ENCODE measurements around the gene BAIAP2.

The BAIAP2 gene, protein sequence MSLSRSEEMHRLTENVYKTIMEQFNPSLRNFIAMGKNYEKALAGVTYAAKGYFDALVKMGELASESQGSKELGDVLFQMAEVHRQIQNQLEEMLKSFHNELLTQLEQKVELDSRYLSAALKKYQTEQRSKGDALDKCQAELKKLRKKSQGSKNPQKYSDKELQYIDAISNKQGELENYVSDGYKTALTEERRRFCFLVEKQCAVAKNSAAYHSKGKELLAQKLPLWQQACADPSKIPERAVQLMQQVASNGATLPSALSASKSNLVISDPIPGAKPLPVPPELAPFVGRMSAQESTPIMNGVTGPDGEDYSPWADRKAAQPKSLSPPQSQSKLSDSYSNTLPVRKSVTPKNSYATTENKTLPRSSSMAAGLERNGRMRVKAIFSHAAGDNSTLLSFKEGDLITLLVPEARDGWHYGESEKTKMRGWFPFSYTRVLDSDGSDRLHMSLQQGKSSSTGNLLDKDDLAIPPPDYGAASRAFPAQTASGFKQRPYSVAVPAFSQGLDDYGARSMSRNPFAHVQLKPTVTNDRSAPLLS

GRCh38 chr17:81034779-81035520 is at the start of gene BAIAP2:
Gene BAIAP2 (plus strand): TSS chr17:81035151. CDS start chr17:81035255, 104 bp downstream.
- DNase-seq (ENCODE audit: low spot score): peak; percentile 99

- no peak for DNase-seq (ENCODE audit: low spot score)
Measured at GRCh38 chr17:80986046-80986445, 48.9 kb upstream of the BAIAP2 start.

DNA sequence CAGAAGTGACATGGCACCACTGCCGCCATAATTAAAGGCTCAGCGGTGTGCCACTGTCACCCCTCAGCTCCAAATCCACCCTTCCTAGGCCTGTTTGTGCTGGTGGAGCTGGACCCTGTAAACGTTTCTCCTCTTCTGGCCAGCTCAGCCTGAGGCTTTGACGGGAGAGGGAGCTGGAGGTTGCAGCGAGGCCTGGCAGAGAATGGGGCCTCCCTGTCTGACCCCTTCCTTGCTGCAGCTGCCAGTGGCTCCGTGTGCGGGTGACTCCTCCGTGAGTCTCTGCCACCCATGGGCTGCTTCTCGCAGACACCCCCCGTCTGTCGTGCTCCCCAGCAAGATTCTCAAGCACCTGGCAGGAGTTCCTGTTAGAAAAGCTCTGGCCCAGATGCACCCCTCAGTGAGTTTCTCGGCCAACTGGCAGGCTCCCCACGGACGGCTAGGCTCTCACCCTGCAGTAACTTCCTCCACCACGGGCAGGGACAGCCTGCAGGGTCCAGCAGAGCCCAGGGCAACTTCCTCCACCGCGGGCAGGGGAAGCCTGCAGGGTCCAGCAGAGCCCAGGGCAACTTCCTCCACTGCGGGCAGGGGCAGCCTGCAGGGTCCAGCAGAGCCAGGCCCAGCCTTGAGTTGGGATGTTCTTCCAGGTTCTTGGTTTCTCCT is 48.0 kb upstream of the BAIAP2 start:
- DNase-seq (ENCODE audit: low spot score): no peak

- DNase-seq (ENCODE audit: low spot score): no peak
Measured at GRCh38 chr17:80987941-80988461, 47.0 kb upstream of the BAIAP2 start.

DNA sequence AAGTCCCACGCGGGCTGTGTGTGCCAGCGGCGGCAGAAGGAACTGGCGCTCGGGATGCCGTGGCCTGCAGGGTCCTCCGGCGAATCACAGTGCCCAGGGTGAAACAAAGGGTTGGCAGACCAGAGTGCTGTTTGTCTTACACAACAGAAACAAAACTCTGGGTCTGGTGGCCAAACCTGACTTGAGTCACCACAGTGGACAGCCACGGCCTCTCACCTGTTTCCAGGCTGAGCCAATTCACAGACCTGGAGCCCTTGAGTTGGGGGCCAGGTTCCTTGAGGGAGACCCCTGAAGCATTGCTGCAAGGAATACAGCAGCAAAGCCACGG is 45.4 kb upstream of the BAIAP2 start:
- no peak for DNase-seq (ENCODE audit: low spot score)

DNA sequence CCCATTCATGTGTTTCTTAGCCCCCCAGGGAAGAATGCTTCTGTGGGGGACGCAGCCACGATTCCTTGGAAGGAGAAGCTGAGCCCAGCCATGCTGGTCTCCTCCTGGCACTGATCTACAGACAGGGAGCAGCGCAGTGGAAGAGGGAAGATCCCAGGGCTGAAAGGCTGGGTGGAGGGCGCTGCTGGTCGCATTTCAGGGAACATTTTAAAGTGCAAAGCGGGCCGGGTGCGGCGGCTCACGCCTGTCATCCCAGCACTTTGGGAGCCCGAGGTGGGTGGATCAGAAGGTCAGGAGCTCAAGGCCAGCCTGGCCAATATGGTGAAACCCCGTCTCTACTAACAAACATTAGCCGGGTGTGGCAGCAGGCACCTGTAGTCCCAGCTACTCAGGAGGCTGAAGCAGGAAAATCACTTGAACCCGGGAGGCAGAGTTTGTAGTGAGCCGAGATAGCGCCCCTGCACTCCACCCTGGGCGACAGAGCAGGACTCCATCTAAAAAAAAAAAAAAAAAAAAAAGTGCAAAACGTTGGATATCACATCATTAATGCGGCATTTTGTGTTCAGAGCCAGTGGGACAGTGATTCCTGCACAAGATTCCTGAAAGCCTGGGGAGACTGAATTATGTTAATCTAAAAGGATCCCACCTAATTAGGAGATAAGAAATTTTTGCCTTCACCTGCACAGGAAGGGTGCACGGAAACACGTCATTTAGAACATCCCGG is 43.9 kb upstream of the BAIAP2 start:
- DNase-seq (ENCODE audit: low spot score): no peak

GRCh38 chr17:80991645-80992076 is 43.3 kb upstream of the BAIAP2 start, which contains the start of gene CHMP6:
Gene CHMP6 (plus strand): TSS chr17:80991841. CDS start chr17:80991919, 78 bp downstream.
- DNase-seq (ENCODE audit: low spot score): peak; percentile 88

DNA sequence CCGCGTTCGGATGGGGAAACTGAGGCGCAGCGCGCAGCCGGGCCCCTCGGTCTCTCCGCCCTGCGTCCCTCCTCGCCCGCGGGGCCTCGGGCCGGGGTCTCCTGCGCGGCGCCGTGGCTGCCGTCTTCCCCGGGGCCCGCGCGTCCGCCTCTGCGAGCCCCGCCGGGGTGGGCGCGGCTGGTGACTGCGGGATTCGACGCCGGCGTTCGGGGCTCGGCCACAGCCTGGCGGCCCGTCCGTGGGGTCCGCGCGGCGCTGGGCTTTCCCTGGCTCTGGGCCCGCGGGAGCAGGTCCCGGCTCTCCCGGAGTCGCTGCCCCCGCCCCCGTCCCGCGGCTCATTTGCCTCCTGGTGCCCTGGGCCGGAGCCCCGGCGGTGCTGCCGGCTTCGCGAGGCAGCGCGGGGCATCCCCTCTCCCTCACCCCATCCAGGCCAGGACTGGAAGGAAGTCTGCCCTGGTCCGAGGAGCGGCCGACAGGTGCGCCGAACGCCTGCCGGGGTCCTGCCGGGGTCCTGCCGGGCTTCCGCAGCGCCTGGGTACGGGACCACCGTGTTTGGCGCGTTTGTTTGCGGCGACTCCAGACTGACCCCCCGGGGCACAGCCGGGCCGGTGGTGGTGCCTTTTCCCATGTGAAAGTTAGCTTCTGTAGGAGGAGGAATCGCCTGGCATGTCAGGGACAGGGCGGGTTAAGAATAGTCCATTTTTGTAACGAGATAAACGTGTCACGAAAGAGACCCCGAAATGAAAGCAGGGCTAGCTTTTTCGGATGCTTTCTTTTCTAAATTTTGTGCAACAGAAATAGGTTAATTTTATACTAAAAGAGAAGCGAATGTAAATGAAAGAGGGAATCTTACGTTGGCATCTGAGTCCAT is 42.6 kb upstream of the BAIAP2 start:
- DNase-seq (ENCODE audit: low spot score): no peak

- no peak for DNase-seq (ENCODE audit: low spot score)
Measured at GRCh38 chr17:80992948-80993624, 41.9 kb upstream of the BAIAP2 start.

DNA sequence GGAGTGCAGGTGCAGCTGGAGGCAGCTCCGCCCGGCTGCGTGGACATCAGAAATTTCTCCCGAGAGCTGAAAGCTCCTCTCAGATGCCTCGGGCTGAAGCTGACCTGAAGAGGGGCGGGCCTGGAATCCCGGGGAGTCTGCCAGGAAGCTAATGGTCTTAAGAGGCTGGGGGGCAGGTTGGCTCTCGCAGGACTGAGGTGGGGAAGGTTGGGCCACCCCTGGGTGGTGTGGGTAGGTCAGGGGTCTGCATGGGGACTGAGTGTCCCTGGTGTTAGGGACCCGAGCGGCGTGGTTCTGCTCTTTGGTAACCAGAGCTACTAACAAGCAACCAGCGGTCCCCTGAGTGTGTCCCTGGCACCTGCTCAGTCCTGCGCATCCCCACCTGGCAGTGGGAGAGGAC is 39.8 kb upstream of the BAIAP2 start:
- no peak for DNase-seq (ENCODE audit: low spot score)

- no peak for DNase-seq (ENCODE audit: low spot score)
Measured at GRCh38 chr17:80996422-80997305, 38.3 kb upstream of the BAIAP2 start.

DNA sequence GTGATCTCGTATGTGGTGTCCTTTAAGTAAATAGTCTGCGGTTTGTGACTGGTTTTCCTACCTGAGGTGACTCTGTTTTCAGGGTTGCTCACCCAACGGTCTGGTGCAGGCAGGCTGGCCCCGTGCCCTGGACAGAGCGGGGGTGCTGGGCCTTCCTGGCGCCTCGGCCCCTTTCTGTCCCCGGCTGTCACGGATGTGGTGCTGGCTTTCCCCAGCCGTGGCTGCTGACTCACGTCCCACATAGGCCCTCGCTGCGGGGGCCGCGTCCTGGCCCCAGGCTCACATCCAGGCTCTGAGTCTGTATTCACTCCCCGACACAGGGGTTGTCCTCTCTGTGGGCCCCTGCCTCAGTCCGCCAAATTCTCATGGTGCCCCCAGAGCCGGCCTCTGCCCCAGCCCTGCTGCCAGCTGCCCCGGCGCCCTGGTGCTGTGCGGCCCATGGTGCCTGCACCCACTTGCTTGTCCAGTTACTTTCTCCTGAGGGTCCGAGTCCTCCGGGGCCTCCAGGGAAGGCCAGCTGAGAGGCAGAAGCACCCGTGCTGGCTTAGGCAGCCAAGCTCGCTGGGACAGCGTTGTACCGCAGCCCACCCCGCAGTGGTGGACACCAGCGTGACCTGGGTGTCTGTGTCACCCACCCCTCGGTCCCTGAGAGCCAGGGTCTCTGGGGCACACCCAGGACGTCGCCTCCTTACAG is 37.4 kb upstream of the BAIAP2 start:
- DNase-seq (ENCODE audit: low spot score): no peak

DNA sequence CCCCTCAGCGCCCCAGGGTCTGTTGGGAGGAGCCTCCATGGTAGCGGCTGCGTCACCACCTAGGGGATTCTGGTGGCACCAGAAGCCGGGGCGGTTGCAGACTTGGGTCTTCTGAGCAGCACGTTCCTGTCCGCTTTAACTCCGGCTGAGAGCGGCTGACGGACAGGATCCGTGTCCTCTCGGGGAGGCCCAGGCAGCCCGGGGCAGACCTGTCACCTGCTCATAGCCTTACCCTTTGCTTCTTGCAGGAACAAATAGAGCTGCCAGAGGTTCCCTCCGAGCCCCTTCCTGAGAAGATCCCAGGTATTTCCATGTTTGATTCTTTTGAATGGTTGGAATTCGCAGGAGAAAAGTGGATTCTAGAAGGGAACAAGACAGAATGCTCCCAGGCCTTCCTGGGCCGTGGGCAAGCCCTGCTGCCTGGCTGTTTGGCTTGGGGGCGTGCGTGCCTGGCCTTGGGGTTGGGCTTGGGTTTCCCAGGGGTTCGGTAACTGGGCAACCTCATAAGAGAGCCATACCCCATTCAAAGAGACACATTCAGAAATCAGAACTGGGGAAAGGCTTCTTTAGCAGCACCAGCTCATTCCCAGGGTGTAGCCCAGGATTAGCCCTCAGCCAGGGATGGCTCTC is 36.7 kb upstream of the BAIAP2 start:
- no peak for DNase-seq (ENCODE audit: low spot score)

- no peak for DNase-seq (ENCODE audit: low spot score)
Measured at GRCh38 chr17:80998748-80999535, 36.0 kb upstream of the BAIAP2 start.

DNA sequence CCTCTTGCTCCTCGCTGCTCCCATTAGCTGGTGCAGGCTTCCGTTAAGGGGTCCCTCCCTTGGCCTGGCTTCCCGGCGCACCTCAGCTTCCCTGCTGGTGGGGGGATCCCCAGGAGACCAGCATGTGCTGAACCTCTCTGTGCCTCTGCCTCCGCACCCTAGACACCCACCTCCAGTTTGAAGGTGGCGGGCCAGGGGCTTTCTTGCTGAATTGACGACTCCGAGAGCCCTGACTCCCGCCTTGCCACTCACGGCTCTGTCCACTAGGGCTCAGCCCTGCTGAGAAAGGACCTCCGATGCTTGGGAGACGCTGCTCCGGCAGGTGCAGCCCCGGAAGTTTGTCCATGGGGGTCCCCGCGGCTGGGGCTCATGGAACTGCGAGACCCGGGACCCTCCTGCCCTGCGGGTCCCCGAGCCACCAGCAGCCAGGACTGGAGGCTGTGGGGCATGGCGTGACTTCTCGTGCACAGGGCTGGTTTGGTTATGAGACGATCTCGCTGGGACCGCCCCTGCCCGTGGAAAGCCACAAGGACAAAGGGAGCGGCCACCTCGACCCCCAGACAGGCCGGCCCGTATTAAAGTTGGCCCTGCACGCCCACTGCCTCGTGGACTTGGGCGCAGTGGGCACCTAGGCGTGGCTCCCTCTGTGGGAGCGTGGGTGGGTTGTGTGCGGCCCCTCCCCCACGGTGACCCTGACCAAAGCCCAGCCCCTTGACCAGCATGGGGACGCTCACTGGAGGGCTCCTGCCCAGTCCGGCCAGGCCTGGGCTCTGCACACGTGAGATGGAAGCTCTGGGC is 35.2 kb upstream of the BAIAP2 start:
- no peak for DNase-seq (ENCODE audit: low spot score)

DNA sequence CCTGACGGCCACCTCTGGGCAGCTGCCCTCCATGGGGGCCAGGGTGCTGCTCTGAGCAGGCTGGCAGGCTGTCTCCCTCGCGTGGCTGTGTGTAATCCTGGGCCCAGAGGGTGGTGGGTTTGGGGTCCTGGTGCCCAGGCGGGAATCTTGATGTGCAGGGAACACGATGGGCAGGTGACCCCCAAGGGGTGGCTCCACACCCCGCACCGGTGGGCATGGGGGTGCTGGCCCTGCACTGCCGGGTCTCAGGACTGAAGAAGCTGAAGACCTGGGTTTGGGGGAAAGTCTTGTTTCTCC is 34.7 kb upstream of the BAIAP2 start:
- no peak for DNase-seq (ENCODE audit: low spot score)

All from left forelimb (tissue), 1 donor.